Fibroblast of lung (primary cell): Measurements from ENCODE around the gene PDE4B. TPM values are rescaled to one million over a fixed set of nuclear protein-coding genes. Genes with fewer than 3 reads are reported as not detected.

Source experiments
- DNase-seq, 2 donors: peaks; one replicate each; pipeline versions ENCODE4 v3.0.0 to v3.0.0-alpha.2; 2010; ENCODE audit warnings: low read depth in 2 of 2
- H2AFZ ChIP-seq: 2 replicates; pipeline ENCODE4 v1.5.1; 2012; ENCODE audit warnings: low read length, control low read depth, inconsistent platforms
- H3K27ac ChIP-seq: 2 replicates; pipeline ENCODE4 v1.5.1; 2011; ENCODE audit warnings: low read length, control low read depth; ENCODE audit not compliant: insufficient read depth
- H3K27me3 ChIP-seq: 2 replicates; pipeline ENCODE4 v1.5.1; 2011; ENCODE audit warnings: mild to moderate bottlenecking, low read length; ENCODE audit not compliant: control insufficient read depth, insufficient read depth
- H3K36me3 ChIP-seq: 2 replicates; pipeline ENCODE4 v1.5.1; 2011; ENCODE audit warnings: low read length; ENCODE audit not compliant: control insufficient read depth, insufficient read depth
- H3K4me1 ChIP-seq: 2 replicates; pipeline ENCODE4 v1.5.1; 2011; ENCODE audit warnings: low read length; ENCODE audit not compliant: control insufficient read depth, insufficient read depth; ENCODE audit errors: extremely low read depth
- H3K4me2 ChIP-seq: 2 replicates; pipeline ENCODE4 v1.5.1; 2011; ENCODE audit warnings: low read length, control low read depth; ENCODE audit not compliant: insufficient read depth; ENCODE audit errors: extremely low read depth
- H3K4me3 ChIP-seq, 4 experiments: fragments of 200-600 bp in 1 of 4; sonication (generic) in 1 of 4; replicated peaks in 1 of 4; 2 replicates each; pipeline ENCODE4 v1.5.1; 2011 to 2016; ENCODE audit warnings: low read length in 4 of 4, low read depth in 3 of 4, mild to moderate bottlenecking in 3 of 4, control low read depth in 2 of 4, inconsistent platforms in 1 of 4, mixed read lengths in 1 of 4; ENCODE audit not compliant: insufficient read depth in 1 of 4; ENCODE audit errors: control extremely low read depth in 1 of 4
- H3K79me2 ChIP-seq: 2 replicates; pipeline ENCODE4 v1.5.1; 2012; ENCODE audit warnings: mild to moderate bottlenecking, low read length, inconsistent platforms; ENCODE audit not compliant: control insufficient read depth, insufficient read depth
- H3K9ac ChIP-seq: 2 replicates; pipeline ENCODE4 v1.5.1; 2011; ENCODE audit warnings: mild to moderate bottlenecking, low read length, control low read depth; ENCODE audit not compliant: insufficient read depth
- H3K9me3 ChIP-seq: 2 replicates; pipeline ENCODE4 v1.5.1; 2012; ENCODE audit warnings: low read depth, low read length; ENCODE audit not compliant: control insufficient read depth, insufficient read depth
- H4K20me1 ChIP-seq: 2 replicates; pipeline ENCODE4 v1.5.1; 2011; ENCODE audit warnings: low read length; ENCODE audit not compliant: control insufficient read depth, insufficient read depth; ENCODE audit errors: extremely low read depth
- CTCF ChIP-seq, 2 donors: IDR thresholded peaks in 1 of 2; conservative IDR thresholded peaks in 1 of 2; 1 replicate in 1 of 2; 2 replicates in 1 of 2; pipeline ENCODE4 v1.5.1; 2011 to 2012; ENCODE audit warnings: low read length in 2 of 2, control low read depth in 1 of 2, inconsistent platforms in 1 of 2, low read depth in 1 of 2, mild to moderate bottlenecking in 1 of 2
- EZH2 ChIP-seq: IDR thresholded peaks from 2 replicates; pipeline ENCODE4 v1.5.1; 2012; ENCODE audit warnings: low read length, control low read depth, mild to moderate bottlenecking; ENCODE audit errors: missing control alignments
- polyA plus RNA-seq, 2 donors: library from polyadenylated mRNA; depleted of rRNA in 1 of 2; stranded (reverse) in 1 of 2; unstranded in 1 of 2; fragments of >200 nt; gene quantifications; 2 replicates each; pipeline ENCODE4 v1.2.1, GENCODE V29; 2011 to 2012; ENCODE audit warnings: missing spikeins in 1 of 2
- total RNA-seq: library from RNA; depleted of rRNA; stranded (reverse); fragments of >200 nt; gene quantifications from 2 replicates; pipeline ENCODE4 v1.2.1, GENCODE V29; 2014

Gene PDE4B
- total and polyA plus RNA-seq, 2 donors (not counting 1 experiment from before 2014, with no cell fraction given) = 3.7 to 19.8 TPM

DNA sequence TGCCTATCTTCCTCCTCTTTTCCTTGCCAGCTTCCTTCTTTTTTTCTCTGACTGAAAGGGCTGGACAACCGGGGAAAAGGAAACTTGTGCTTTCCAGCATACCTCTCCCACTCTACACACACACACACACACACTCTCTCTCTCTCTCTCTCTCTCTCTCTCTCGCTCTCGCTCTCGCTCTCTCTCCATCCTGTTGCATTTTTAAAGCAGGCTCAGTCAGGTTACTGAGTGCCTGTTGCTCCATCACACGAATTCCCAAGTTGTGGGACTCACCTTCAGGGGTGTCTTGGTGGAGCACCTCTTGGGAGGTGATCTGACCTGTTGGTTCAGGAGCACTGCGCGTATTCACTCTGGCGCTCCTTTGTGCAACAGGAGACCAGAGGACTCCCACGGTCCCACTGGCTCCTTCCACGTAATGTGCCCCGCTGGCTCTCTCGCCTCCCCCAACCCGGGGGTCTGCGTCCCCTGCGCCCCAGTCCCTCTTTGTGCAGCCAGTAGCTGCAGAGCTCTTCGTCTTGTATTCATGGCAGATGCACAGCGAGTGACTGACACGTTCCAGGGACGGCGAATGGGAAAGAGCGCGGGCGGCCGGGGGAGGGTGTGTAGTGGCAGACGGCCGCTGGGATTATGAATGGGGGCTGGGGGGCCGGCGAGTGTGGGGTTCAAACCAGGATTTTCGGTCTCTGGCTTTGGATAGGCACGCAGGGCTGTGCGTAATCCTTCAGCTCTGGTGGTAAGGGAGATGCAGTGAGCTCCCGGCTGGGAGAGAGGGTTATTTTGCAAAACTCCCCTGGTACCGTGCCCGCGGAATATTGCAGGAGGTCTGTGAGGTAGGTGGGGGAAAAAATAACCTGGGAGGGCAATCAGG lies 660 bp upstream of the PDE4B start:
- Histone ChIP-seq H3K27ac (no peak overlapping the region), H3K4me3 (peak overlapping the region; percentile 68 to 77 (median 72)), H3K27me3 (no peaks in the 10 kb centered on the region), H3K9ac (no peak overlapping the region), H2AFZ (peak overlapping the region; percentile 58), H3K9me3 (no peaks in the 10 kb centered on the region), H4K20me1 (no peaks in the 10 kb centered on the region), H3K4me1 (peaks cover 5% of the 10 kb centered on the region), H3K36me3 (no peaks in the 10 kb centered on the region), H3K79me2 (peaks cover 2% of the 10 kb centered on the region), H3K4me2 (peak overlapping the region; percentile 71)
- DNase-seq = peak; percentile 31 to 52
- no peak for TF ChIP-seq EZH2
- no peak for TF ChIP-seq CTCF (conservative IDR thresholded peaks at IDR 0.05 in 1 of 2, IDR thresholded peaks at IDR 0.05 in 1 of 2; ENCODE audit: low read depth in 1 of 2, low read length in 2 of 2)

DNA sequence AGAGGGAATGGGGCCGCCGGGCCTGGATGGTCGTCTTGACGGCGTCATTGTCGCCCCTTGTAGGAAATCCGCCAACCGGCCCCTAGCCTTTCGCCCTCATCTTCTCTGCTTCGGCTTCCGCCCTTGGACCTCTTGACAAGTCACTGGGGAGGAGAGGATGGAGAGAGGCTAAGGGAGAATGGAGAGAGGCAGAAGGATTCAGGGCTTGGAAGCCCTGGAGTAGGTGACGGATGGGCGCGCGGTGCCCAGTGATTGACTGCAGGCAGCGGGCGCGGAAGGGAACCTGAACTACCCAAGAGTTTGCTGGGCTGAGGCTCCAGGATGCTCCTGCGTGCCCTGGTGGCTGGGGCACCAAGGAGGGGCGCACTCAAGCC lies 651 bp downstream of the PDE4B start:
- peak overlapping the region; percentile 44 for H3K27ac ChIP-seq
- H3K27me3 ChIP-seq = no peaks in the 10 kb centered on the region
- no peaks in the 10 kb centered on the region for H4K20me1 ChIP-seq
- H2AFZ ChIP-seq = peak overlapping the region; percentile 80
- peaks cover 5% of the 10 kb centered on the region for H3K4me1 ChIP-seq
- TF ChIP-seq EZH2 = no peak
- no peak for TF ChIP-seq CTCF (conservative IDR thresholded peaks at IDR 0.05 in 1 of 2, IDR thresholded peaks at IDR 0.05 in 1 of 2; ENCODE audit: low read depth in 1 of 2, low read length in 2 of 2)
- peak; percentile 11 to 34 for DNase-seq
- H3K4me2 ChIP-seq = peak overlapping the region; percentile 96
- peak overlapping the region; percentile 48 for H3K9ac ChIP-seq
- peak overlapping the region; percentile 69 to 77 (median 72) for H3K4me3 ChIP-seq
- H3K79me2 ChIP-seq = peaks cover 7% of the 10 kb centered on the region
- H3K9me3 ChIP-seq = no peaks in the 10 kb centered on the region
- no peaks in the 10 kb centered on the region for H3K36me3 ChIP-seq

- peak overlapping the region in 1 of 4 experiments; percentile 69 for H3K4me3 ChIP-seq
- H3K79me2 ChIP-seq = peaks cover 10% of the 10 kb centered on the region
- H3K4me1 ChIP-seq = peaks cover 5% of the 10 kb centered on the region
- H3K27ac ChIP-seq = no peak overlapping the region
- H3K36me3 ChIP-seq = no peaks in the 10 kb centered on the region
- TF ChIP-seq EZH2 (no peak), CTCF (conservative IDR thresholded peaks at IDR 0.05 in 1 of 2, IDR thresholded peaks at IDR 0.05 in 1 of 2; ENCODE audit: low read depth in 1 of 2, low read length in 2 of 2) (no peak)
- no peak for DNase-seq
- no peak overlapping the region for H2AFZ ChIP-seq
- no peaks in the 10 kb centered on the region for H4K20me1 ChIP-seq
- no peak overlapping the region for H3K4me2 ChIP-seq
- no peak overlapping the region for H3K9ac ChIP-seq
- no peaks in the 10 kb centered on the region for H3K9me3 ChIP-seq
- H3K27me3 ChIP-seq = no peaks in the 10 kb centered on the region
Observed at GRCh38 chr1:65795311-65795710, 2.6 kb downstream of the PDE4B start.
